ENCODE results near the gene GPATCH2.

GRCh38 chr1:217642455-217642854, 11.6 kb upstream of the GPATCH2 start:
- no peak for TF ChIP-seq GATA3 (IDR thresholded peaks at IDR 0.05; ENCODE audit: low read depth, low read length)
- TF ChIP-seq GATA2 (IDR thresholded peaks at IDR 0.05; ENCODE audit: low read depth, low read length), result no peak
